K562 (cell line): Measurements from ENCODE around the gene MED13L.

Source experiments
- EP300 ChIP-seq: IDR thresholded peaks from 2 replicates; pipeline ENCODE4 v1.6.1; 2012; ENCODE audit warnings: low read length, improper control_type of control experiment
- TBP ChIP-seq: optimal IDR thresholded peaks from 2 replicates; pipeline ENCODE3; 2011; ENCODE audit warnings: low read depth, low read length, improper control_type of control experiment
- TF ChIP-seq, protein P1 (sequence below), 2 experiments: fragments of 450-650 bp in 1 of 2; sonication (generic) in 1 of 2; formaldehyde crosslinking in 1 of 2; IDR thresholded peaks; 2 replicates each; pipeline versions ENCODE4 v1.7.1 to v1.9.0; 2016 to 2022; ENCODE audit warnings: inconsistent platforms in 1 of 2, mild to moderate bottlenecking in 1 of 2, missing genetic modification reagents in 1 of 2

DNA sequence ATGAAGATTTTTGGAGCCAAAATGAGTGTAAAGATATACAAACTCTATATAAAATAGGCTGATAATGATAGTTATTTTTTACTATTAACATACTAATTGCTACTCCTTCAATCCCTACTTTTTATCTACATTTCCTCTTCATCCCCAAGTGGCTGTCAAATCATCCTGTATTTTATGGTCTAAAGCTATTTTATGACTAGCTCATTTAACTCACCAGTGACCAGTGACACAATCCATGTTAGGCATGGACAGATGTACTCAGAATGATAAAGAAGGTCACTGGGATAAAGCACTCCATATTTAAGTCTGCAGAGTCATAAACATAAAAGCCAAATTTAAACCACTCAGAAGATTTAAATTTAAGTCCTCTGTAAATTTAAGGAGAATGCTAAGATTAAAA lies 183.0 kb downstream of the MED13L start:
- TF ChIP-seq, protein P1, sequence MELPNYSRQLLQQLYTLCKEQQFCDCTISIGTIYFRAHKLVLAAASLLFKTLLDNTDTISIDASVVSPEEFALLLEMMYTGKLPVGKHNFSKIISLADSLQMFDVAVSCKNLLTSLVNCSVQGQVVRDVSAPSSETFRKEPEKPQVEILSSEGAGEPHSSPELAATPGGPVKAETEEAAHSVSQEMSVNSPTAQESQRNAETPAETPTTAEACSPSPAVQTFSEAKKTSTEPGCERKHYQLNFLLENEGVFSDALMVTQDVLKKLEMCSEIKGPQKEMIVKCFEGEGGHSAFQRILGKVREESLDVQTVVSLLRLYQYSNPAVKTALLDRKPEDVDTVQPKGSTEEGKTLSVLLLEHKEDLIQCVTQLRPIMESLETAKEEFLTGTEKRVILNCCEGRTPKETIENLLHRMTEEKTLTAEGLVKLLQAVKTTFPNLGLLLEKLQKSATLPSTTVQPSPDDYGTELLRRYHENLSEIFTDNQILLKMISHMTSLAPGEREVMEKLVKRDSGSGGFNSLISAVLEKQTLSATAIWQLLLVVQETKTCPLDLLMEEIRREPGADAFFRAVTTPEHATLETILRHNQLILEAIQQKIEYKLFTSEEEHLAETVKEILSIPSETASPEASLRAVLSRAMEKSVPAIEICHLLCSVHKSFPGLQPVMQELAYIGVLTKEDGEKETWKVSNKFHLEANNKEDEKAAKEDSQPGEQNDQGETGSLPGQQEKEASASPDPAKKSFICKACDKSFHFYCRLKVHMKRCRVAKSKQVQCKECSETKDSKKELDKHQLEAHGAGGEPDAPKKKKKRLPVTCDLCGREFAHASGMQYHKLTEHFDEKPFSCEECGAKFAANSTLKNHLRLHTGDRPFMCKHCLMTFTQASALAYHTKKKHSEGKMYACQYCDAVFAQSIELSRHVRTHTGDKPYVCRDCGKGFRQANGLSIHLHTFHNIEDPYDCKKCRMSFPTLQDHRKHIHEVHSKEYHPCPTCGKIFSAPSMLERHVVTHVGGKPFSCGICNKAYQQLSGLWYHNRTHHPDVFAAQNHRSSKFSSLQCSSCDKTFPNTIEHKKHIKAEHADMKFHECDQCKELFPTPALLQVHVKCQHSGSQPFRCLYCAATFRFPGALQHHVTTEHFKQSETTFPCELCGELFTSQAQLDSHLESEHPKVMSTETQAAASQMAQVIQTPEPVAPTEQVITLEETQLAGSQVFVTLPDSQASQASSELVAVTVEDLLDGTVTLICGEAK (IDR thresholded peaks at IDR 0.05): no peak
- TF ChIP-seq, protein P1 (CRISPR knock-in tag; IDR thresholded peaks at IDR 0.05): no peak
- TF ChIP-seq TBP (no peak), EP300 (peak; percentile 17; the same call in 1 of the 2 replicates)
